ENCODE measurements around the gene HSD17B14.
A peak's percentile ranks its signal among the peaks of the same experiment; 100 is the strongest.
"Not testable (repeated sequence)": the region's sequence is repeated elsewhere in the genome, so short reads cannot be mapped to it uniquely, and the experiment has no call there.

Gene HSD17B14

DNA sequence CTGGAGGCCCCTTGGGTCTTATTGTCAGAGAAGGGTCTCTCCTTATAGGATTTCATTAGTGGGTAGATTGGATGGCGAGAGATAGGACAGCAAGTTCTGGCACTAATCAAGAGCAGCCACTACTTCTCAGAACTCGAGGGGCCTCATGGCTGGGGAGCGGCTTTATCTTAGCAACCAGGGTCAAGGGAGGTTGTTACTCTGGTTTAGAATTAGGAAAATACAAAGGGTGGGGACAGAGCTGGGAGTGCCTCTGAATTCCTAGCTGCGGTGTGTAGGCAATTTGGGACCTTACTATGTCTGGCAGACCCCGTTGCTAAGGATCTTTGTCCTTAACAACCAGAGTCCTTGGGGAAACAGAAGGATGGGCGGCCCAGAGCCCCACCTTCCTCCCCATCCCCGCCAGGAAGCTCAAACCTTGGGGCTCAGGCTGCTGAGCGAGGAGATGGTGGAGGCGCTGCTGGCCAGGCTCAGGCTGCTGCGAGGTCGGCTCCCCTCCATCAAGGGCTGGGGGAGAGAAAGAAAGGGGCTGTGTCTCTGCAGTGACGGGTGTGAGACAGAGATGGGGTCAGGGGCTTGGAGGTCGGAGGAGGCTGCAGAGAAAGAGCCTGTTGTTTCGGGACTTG lies 30.9 kb upstream of the HSD17B14 start:
- DNase-seq (ENCODE audit: low spot score): peak; percentile 40

DNA sequence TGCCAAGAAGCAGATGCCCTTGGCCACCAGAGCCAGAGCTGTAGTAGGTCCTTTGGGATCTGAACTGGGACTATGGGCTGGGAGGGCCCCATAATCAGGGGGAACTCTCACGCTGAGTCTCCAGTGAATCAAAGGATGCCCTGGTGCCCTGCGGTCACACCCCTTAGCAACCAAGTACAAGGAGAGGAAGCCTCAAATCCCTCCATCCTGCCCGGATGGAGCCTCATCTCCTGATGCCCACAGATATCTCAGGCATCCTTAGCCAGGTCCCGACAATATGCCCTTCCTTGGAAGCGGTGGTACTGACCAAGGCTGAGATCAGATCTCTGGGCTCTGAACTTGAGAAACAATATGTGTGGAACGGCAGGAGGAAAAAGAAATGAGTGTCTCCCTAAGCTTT lies 30.4 kb upstream of the HSD17B14 start:
- DNase-seq (ENCODE audit: low spot score): no peak

GRCh38 chr19:48862827-48863226 lies 26.5 kb upstream of the HSD17B14 start:
- no peak for DNase-seq (ENCODE audit: low spot score)

- no peak for DNase-seq (ENCODE audit: low spot score)
These were observed 25.0 kb upstream of the HSD17B14 start for GRCh38 chr19:48861313-48861712.

- no peak for DNase-seq (ENCODE audit: low spot score)
These were observed 23.7 kb upstream of the HSD17B14 start for GRCh38 chr19:48859711-48860572.

- DNase-seq (ENCODE audit: low spot score): no peak
These were observed 22.9 kb upstream of the HSD17B14 start for GRCh38 chr19:48858984-48859710.

GRCh38 chr19:48856921-48857320 lies 20.6 kb upstream of the HSD17B14 start:
- no peak for DNase-seq (ENCODE audit: low spot score)

DNA sequence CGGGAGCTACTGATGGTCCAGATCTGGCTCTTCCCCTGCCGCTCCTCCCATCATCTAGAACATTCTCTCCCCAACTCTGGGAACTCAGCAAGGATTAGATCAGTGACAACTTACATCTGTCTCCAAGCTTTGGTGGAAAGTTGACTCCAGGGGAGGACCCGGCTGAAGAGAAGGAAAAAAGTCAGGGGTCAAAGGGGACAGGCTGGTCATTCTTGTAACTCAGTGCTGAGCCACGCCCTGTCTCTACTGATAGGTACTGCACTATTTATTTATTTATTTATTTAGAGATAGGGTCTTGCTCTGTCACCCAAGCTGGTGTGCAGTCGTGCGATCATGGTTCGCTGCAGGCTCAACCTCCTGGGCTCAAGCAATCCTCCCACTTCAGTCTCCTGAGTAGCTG lies 17.8 kb upstream of the HSD17B14 start:
- DNase-seq (ENCODE audit: low spot score): no peak

- no peak for DNase-seq (ENCODE audit: low spot score)
These were observed 17.2 kb upstream of the HSD17B14 start for GRCh38 chr19:48853483-48853882.

GRCh38 chr19:48852292-48852691 lies 16.0 kb upstream of the HSD17B14 start:
- no peak for DNase-seq (ENCODE audit: low spot score)

DNA sequence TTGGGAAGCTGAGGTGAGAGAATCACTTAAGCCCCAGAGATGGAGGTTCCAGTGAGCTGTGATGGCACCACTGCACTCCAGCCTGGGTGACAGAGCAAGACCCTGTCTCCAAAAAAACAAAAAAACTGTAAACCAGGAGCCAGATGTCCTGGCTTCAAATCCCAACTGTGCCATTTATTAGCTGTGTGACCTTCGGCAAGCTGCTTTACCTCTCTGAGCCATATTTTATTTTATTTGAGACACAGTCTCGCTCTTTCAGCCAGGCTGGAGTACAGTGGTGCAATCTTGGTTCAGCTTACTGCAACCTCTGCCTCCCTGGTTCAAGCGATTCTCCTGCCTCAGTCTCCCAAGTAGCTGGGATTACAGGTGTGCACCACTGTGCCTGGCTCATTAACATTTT lies 10.4 kb upstream of the HSD17B14 start:
- not testable (repeated sequence) for DNase-seq (ENCODE audit: low spot score)

DNA sequence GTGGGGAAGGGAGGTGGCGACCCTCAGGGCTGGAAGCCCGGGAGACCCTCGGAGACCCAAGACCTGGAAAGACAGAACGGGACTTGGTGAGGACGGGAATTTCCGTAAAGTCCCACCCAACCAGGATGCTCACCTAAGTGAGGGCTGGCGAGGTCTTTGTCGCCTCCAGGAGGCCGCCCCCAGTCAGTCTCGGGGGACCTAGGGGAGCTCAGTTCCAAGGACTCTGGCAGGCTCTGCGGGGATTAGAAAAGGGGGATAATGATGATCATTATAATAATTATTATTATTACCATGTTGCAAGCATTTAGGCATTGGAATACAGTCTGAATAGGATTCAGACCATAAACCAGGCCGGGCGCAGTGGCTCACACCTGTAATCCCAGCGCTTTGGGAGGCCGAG lies 9.1 kb upstream of the HSD17B14 start:
- DNase-seq (ENCODE audit: low spot score): no peak

DNA sequence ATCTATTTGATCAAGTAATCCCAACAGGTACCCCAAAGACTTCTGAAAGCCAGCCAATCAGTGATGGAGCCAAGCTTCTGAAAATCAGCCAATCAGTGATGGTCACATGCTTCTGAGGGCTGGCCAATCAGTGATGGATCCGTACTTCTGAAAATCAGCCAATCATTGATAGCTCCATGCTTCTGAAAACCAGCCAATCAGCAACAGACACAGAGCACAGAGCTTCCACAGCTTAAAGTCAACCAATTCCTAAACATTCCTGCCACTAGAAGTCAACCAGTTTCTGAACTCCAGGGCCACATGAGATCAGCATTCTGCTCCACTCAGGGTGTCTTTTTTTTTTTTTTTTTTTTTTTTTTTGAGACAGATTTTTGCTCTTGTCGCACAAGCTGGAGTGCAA lies 8.2 kb upstream of the HSD17B14 start:
- no peak for DNase-seq (ENCODE audit: low spot score)

DNA sequence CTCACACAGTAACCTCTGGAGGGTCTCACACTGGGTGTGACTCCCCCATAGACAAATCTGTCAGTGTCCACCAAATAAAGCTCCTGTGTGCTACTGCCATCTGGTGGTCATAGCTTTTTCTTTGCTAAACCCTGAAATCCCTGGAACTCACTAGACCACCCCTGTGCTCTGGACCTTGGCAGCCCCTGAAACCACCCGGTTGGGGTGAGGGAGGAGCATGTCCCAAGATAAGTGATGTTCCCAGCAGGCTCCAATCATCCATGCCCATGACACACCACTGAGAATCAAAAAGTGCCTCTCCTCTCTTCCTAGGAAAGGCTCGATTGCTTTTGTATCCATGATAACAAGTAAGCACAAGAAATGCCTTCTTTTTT lies 6.5 kb upstream of the HSD17B14 start:
- peak; percentile 55 for DNase-seq (ENCODE audit: low spot score)

DNA sequence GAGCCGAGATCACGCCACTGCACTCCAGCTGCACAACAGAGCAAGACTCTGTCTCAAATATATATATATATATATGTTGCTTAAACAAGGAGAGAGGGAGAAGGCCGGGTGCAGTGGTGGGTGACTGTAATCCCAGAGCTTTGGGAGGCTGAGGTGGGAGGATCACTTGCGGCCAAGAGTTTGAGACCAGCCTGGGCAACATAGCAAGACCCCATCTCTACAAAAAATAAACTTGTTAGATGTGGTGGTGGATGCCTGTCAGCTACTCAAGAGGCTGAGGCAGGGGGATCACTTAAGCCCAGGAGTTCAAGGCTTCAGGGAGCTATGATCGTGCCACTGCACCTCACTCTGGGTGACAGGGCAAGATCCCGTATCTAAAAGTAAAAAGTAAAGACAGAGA lies 5.3 kb upstream of the HSD17B14 start:
- no peak for DNase-seq (ENCODE audit: low spot score)

DNA sequence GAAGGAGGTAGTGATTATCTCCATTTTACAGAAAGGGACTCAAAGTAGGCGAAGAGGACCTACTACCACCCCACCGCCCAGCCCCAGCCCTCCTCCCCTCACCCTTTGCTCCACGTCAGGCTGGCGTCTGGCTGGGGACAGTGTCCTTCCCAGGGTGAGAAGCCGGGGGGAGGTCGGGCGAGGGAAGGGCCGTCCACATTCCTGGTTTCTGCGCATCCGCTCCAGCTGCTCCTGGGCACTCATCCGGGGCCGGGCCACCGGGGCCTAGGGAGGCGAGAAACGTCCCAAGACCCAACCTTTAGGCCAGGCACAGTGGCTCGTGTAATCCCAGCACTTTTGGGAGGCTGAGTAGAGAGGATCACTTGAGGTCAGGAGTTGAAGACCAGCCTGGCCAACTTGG lies 4.8 kb upstream of the HSD17B14 start:
- DNase-seq (ENCODE audit: low spot score): no peak

- DNase-seq (ENCODE audit: low spot score): no peak
These were observed 1.4 kb upstream of the HSD17B14 start for GRCh38 chr19:48837687-48838086.

DNA sequence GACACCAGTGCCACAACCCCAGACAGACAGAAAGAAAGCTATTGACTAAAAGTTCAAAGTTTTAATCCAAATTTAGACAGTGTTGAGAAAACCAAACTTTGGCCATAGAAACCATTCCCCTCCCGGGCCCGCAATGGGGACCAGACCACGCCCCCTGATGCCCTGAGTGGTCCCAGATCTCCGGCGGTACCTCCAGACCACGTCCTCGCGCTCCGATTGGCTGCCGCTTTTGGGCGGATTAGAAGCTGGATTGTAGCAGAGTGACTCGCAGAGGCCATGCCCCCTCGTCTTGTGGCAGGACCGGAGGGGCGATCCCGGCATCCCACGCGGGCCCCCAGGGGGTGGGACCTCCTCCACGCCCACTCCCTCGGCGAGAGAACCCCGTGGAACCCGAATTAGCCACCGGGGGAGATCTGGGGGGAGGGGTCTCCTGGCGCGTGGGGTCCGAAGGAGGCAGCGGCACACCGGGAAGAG lies 797 bp upstream of the HSD17B14 start:
- DNase-seq (ENCODE audit: low spot score): no peak

GRCh38 chr19:48835734-48836088 lies 580 bp downstream of the HSD17B14 start:
- peak; percentile 87 for DNase-seq (ENCODE audit: low spot score)

DNA sequence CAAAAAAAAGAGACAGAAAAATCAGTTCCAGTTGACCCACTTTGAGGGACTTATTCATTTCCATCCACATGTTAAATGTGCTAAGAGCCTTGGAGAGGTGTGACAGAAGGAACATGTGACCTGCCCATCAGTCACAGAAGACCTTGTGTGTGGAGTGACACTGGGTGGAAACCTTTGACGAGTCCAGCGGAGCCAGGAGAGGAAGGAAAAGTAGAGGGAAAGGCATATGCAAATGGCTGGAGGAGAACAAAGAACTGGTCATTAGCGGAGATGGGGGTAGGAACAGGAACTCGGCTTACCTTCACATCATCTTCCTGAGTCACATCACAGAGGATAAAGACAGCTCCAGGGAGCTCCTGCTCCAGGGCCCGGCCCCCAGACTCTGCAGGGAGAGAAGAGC lies 2.3 kb downstream of the HSD17B14 start:
- no peak for DNase-seq (ENCODE audit: low spot score)

- DNase-seq (ENCODE audit: low spot score): no peak
These were observed 3.2 kb downstream of the HSD17B14 start for GRCh38 chr19:48833049-48833448.

DNA sequence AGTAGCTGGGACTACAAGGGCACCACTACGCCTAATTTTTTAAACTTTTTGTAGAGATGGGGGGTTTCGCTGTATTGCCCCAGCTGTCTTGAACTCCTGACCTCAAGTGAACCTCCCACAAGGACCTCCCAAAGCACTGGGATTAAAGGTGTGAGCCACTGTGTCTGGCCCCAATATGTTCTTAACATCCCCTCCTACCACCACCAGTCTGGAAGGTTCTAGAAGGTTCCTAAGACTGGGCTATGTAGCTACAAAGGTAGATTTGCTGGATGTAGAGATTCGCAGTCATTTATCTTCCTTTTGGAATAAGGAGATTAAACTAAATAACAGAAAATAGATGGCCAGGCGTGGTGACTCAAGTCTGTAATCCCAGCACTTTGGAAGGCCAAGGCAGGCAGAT lies 5.3 kb downstream of the HSD17B14 start:
- DNase-seq (ENCODE audit: low spot score): no peak

DNA sequence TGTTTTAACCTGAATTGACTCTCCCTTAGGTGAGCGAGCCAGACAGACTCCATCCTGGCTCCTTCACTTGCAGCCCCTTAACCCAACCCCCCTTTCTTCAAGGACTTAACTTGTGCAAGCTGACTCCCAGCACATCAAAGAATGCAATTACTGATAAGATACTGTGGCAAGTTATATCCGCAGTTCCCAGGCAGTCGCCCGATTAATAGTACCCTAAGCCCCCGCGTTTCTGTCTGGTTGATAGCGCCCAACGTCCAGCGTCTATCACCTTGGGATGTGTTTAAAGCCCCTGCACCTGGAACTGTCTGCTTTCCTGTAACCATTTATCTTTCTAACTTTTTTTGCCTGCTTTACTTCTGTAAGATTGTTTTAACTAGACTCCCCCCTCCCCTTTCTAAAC lies 6.2 kb downstream of the HSD17B14 start:
- no peak for DNase-seq (ENCODE audit: low spot score)
